ENCODE results near the gene EHD2. TPM values are rescaled to one million over a fixed set of nuclear protein-coding genes. Genes with fewer than 3 reads are reported as not detected.

The EHD2 gene
- total and polyA plus RNA-seq, 2 of the 13 experiments (the other 11 are each of a cell fraction or from before 2014, with no cell fraction given) = 0.09 to 0.28 TPM

- TF ChIP-seq ZNF878 (CRISPR knock-in tag; IDR thresholded peaks at IDR 0.05) (no peak), EHMT2 (IDR thresholded peaks at IDR 0.05; ENCODE audit: borderline replicate concordance, low read depth, low read length) (no peak), THRA (CRISPR knock-in tag; IDR thresholded peaks at IDR 0.05; ENCODE audit: borderline replicate concordance) (no peak)
Measured at GRCh38 chr19:47725759-47726401, 12.7 kb downstream of the EHD2 start (continued).

GRCh38 chr19:47726467-47726866 lies 13.2 kb downstream of the EHD2 start:
- ChIA-PET POLR2A (no interaction called here), CTCF (ENCODE audit: low intra/inter-chr PET ratio, low total read pairs) (no interaction called here)
- Histone ChIP-seq H2AFZ (ENCODE audit: low read length) (no peak overlapping the region), H3K4me2 (ENCODE audit: low read depth, low read length) (no peak overlapping the region; the same call in 1 of the 2 replicates), H3K4me1 (ENCODE audit: insufficient read depth, low read length) (peaks cover 56% of the 10 kb centered on the region), H3K9ac (ENCODE audit: insufficient read depth, low read depth, low read length) (no peak overlapping the region), H3K79me2 (ENCODE audit: insufficient read depth, low read length) (no peaks in the 10 kb centered on the region), H4K20me1 (ENCODE audit: insufficient read depth, low read length) (no peaks in the 10 kb centered on the region), H3K9me3 (ENCODE audit: low read length) (no peaks in the 10 kb centered on the region), H3K4me3 (replicated peaks in 1 of 3; ENCODE audit: insufficient read depth in 1 of 3, low read depth in 2 of 3, low read length in 3 of 3) (no peak overlapping the region), H3K27ac (ENCODE audit: extremely low read length, insufficient read depth, low read length) (no peak overlapping the region), H3K27me3 (ENCODE audit: control insufficient read depth in 1 of 2, insufficient read depth in 2 of 2, low read length in 2 of 2) (no peaks in the 10 kb centered on the region), H3K36me3 (replicated peaks in 1 of 2; ENCODE audit: control insufficient read depth in 1 of 2, insufficient read depth in 2 of 2, low read length in 2 of 2) (no peaks in the 10 kb centered on the region)
- ATAC-seq = no peak
- TF ChIP-seq PLRG1 (conservative IDR thresholded peaks at IDR 0.05) (no peak), ZNF747 (CRISPR knock-in tag; IDR thresholded peaks at IDR 0.05; ENCODE audit: borderline replicate concordance) (no peak), FOXA1 (IDR thresholded peaks at IDR 0.05) (peak; percentile 30; the same call in 1 of the 2 replicates), FOXA1 (CRISPR knock-in tag; IDR thresholded peaks at IDR 0.05) (no peak), ATF7 (IDR thresholded peaks at IDR 0.05) (peak; percentile 76), ATF7 (CRISPR knock-in tag; IDR thresholded peaks at IDR 0.05) (no peak), KAT7 (CRISPR knock-in tag; IDR thresholded peaks at IDR 0.05; ENCODE audit: borderline replicate concordance) (no peak), ZNF12 (CRISPR knock-in tag; IDR thresholded peaks at IDR 0.05) (no peak), TMF1 (CRISPR knock-in tag; IDR thresholded peaks at IDR 0.05; ENCODE audit: low read depth) (no peak), IKZF5 (CRISPR knock-in tag; IDR thresholded peaks at IDR 0.05) (no peak), CENPT (CRISPR knock-in tag; IDR thresholded peaks at IDR 0.05; ENCODE audit: low read depth) (no peak), ZFP36L2 (CRISPR knock-in tag; IDR thresholded peaks at IDR 0.05) (no peak), EHMT2 (IDR thresholded peaks at IDR 0.05; ENCODE audit: borderline replicate concordance, low read depth, low read length) (no peak), RORA (CRISPR knock-in tag; IDR thresholded peaks at IDR 0.05) (no peak), TOPORS (CRISPR knock-in tag; IDR thresholded peaks at IDR 0.05) (no peak), SP140L (CRISPR knock-in tag; IDR thresholded peaks at IDR 0.05; ENCODE audit: borderline replicate concordance) (no peak), ZBTB25 (CRISPR knock-in tag; IDR thresholded peaks at IDR 0.05) (no peak), ZBTB20 (CRISPR knock-in tag; IDR thresholded peaks at IDR 0.05; ENCODE audit: borderline replicate concordance, low read depth) (no peak)
- intact Hi-C loops (cut with micrococcal nuclease; ENCODE audit: unreplicated experiment) = no loop called here
- no TSS peak for BruUV-seq (replicated peaks)
- no peak for FAIRE-seq
- in situ Hi-C loops (cut with HindIII; ENCODE audit: extremely low pct_ligation_motif_present, low pct_unique_long_range_greater_than_20kb) = no loop called here
- 46% methylated on average over 4 of the region's 4 CpGs for WGBS (ENCODE audit: low lambda C conversion rate)
- DNase-seq (ENCODE audit: low spot score) = no peak

Data from HepG2 (cell line).